ENCODE data around the gene KRTAP12-3. TPM values are rescaled to one million over a fixed set of nuclear protein-coding genes. Genes with fewer than 3 reads are reported as not detected.
A peak's percentile ranks its signal among the peaks of the same experiment; 100 is the strongest.
"Not testable (repeated sequence)": the region's sequence is repeated elsewhere in the genome, so short reads cannot be mapped to it uniquely, and the experiment has no call there.

The KRTAP12-3 gene
- total and polyA plus RNA-seq, 4 donors, result not detected

GRCh38 chr21:44653656-44654575 is 3.8 kb upstream of the KRTAP12-3 start:
- no peak overlapping the region for H3K4me3 ChIP-seq (ENCODE audit: low read length in 2 of 2)
- no peak for DNase-seq
- H3K4me1 ChIP-seq (ENCODE audit: control insufficient read depth in 1 of 2, insufficient read depth in 2 of 2, low read length in 2 of 2), result no peaks in the 10 kb centered on the region
- intact Hi-C loops (cut with DNase I), result no loop called here
- ATAC-seq (ENCODE audit: low FRiP score), result no peak
- 86 to 90% methylated on average over 17 of the region's 17 CpGs for WGBS, 2 donors
- H3K9me3 ChIP-seq (ENCODE audit: control insufficient read depth, low read length), result peaks cover under 1% of the 10 kb centered on the region
- H3K27me3 ChIP-seq (ENCODE audit: control insufficient read depth in 1 of 2, insufficient read depth in 2 of 2, low read length in 1 of 2), result no peaks in the 10 kb centered on the region
- H3K27ac ChIP-seq (ENCODE audit: low read depth in 1 of 2, low read length in 2 of 2), result no peak overlapping the region
- no peaks in the 10 kb centered on the region for H3K36me3 ChIP-seq (ENCODE audit: control insufficient read depth in 1 of 2, insufficient read depth in 2 of 2, low read length in 1 of 2)

DNA sequence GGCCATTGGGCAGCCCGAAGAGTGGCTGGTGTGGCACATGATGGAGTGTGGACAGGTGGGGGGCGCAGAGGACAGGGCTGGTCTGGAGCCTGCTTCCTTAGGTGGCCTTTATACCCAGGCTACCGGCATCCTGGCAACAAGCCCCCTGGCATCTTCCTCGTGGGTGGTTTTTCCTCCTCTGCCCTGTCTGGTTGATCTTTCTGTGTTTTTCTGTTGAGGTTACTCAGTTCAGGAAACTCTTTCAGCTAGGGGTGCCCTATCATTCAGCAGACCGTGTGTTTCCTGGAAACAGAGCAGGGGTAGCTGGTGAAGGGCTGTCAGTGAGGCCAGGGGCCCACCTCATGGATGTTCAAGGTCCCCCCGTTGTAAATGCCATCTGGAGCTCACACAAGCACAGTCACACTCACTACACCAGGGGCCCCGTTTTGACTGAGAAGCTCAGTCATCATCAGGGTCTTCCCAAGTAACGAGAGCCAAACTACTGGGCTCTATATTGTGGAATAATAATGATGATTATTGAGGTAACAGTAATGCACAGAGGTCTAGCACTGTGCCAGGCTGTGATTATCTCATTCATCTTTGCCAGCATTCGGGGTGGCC is 3.1 kb upstream of the KRTAP12-3 start, which contains the start of gene KRTAP12-4:
Gene KRTAP12-4 (minus strand): TSS at position 84 of the 600 bp plus-strand sequence. CDS start 45 bp downstream, at position 39.
- intact Hi-C loops (cut with DNase I), result no loop called here
- peaks cover 2% of the 10 kb centered on the region for H3K9me3 ChIP-seq (ENCODE audit: control insufficient read depth, low read length)
- no peaks in the 10 kb centered on the region for H3K27me3 ChIP-seq (ENCODE audit: control insufficient read depth in 1 of 2, insufficient read depth in 2 of 2, low read length in 1 of 2)
- no peak for DNase-seq
- no peak within 1 kb of the TSS for H3K4me3 ChIP-seq (ENCODE audit: low read length in 2 of 2)
- H3K36me3 ChIP-seq (ENCODE audit: control insufficient read depth in 1 of 2, insufficient read depth in 2 of 2, low read length in 1 of 2), result no peaks in the 10 kb centered on the region
- 64 to 77% methylated on average over 9 of the region's 9 CpGs for WGBS, 2 donors
- no peaks in the 10 kb centered on the region for H3K4me1 ChIP-seq (ENCODE audit: control insufficient read depth in 1 of 2, insufficient read depth in 2 of 2, low read length in 2 of 2)
- no peak for ATAC-seq (ENCODE audit: low FRiP score)
- H3K27ac ChIP-seq (ENCODE audit: low read depth in 1 of 2, low read length in 2 of 2), result no peak within 1 kb of the TSS

- no peaks in the 10 kb centered on the region for H3K27me3 ChIP-seq (ENCODE audit: control insufficient read depth in 1 of 2, insufficient read depth in 2 of 2, low read length in 1 of 2)
- ATAC-seq (ENCODE audit: low FRiP score) (no peak), DNase-seq (no peak)
- H3K4me3 ChIP-seq (ENCODE audit: low read length in 2 of 2), result no peak overlapping the region
- no peaks in the 10 kb centered on the region for H3K4me1 ChIP-seq (ENCODE audit: control insufficient read depth in 1 of 2, insufficient read depth in 2 of 2, low read length in 2 of 2)
- no peaks in the 10 kb centered on the region for H3K36me3 ChIP-seq (ENCODE audit: control insufficient read depth in 1 of 2, insufficient read depth in 2 of 2, low read length in 1 of 2)
- H3K27ac ChIP-seq (ENCODE audit: low read depth in 1 of 2, low read length in 2 of 2), result no peak overlapping the region
- WGBS, 2 donors, result 66 to 83% methylated on average over 1 of the region's 1 CpG
- intact Hi-C loops (cut with DNase I), result no loop called here
- peaks cover 2% of the 10 kb centered on the region for H3K9me3 ChIP-seq (ENCODE audit: control insufficient read depth, low read length)
Measured at GRCh38 chr21:44656868-44657267, 864 bp upstream of the KRTAP12-3 start.

GRCh38 chr21:44658541-44658910 is 794 bp downstream of the KRTAP12-3 start:
- 77 to 81% methylated on average over 5 of the region's 5 CpGs for WGBS, 2 donors
- intact Hi-C loops (cut with DNase I), result no loop called here

DNA sequence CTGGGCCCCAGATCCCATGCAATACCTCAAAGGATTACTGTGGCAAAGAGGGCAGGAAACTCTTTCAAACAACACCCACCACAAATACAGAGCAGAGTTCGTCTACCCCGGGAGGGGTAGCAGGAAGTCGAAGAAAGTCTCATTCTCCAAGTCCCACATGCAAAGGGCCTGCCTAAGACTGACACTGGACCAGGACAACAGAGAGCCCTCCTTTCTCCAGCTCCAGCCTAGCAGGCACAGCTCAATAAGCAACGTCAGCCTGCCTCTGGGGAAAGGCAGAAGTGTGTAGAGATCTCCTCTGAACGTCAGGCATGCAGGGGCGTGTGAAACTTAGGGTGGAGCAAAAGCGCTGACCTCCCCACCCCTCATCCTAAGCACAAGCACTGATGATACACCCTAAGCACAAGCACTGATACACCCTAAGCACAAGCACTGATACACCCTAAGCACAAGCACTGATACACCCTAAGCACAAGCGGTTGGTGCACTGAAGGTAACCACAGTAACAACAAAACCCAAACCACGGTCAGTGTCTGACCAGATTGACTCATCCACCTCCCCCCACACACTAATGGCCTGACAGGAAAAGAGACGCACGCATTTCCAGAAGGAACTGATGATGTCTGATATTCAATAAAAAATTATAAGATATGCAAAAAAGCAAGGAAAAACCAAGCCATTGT is 1.3 kb downstream of the KRTAP12-3 start:
- no peak overlapping the region for H3K27ac ChIP-seq (ENCODE audit: low read depth in 1 of 2, low read length in 2 of 2)
- H3K9me3 ChIP-seq (ENCODE audit: control insufficient read depth, low read length), result peaks cover 2% of the 10 kb centered on the region
- peak in 1 of 2 donors; percentile 7 for DNase-seq
- H3K36me3 ChIP-seq (ENCODE audit: control insufficient read depth in 1 of 2, insufficient read depth in 2 of 2, low read length in 1 of 2), result no peaks in the 10 kb centered on the region
- ATAC-seq (ENCODE audit: low FRiP score), result no peak
- intact Hi-C loops (cut with DNase I), result no loop called here
- H3K27me3 ChIP-seq (ENCODE audit: control insufficient read depth in 1 of 2, insufficient read depth in 2 of 2, low read length in 1 of 2), result no peaks in the 10 kb centered on the region
- 62 to 68% methylated on average over 11 of the region's 11 CpGs for WGBS, 2 donors
- no peak overlapping the region for H3K4me3 ChIP-seq (ENCODE audit: low read length in 2 of 2)
- no peaks in the 10 kb centered on the region for H3K4me1 ChIP-seq (ENCODE audit: control insufficient read depth in 1 of 2, insufficient read depth in 2 of 2, low read length in 2 of 2)

More at GRCh38 chr21:44658541-44658910, 794 bp downstream of the KRTAP12-3 start:
- Histone ChIP-seq H3K4me1 (ENCODE audit: control insufficient read depth in 1 of 2, insufficient read depth in 2 of 2, low read length in 2 of 2) (no peaks in the 10 kb centered on the region), H3K36me3 (ENCODE audit: control insufficient read depth in 1 of 2, insufficient read depth in 2 of 2, low read length in 1 of 2) (no peaks in the 10 kb centered on the region), H3K27me3 (ENCODE audit: control insufficient read depth in 1 of 2, insufficient read depth in 2 of 2, low read length in 1 of 2) (no peaks in the 10 kb centered on the region), H3K27ac (ENCODE audit: low read depth in 1 of 2, low read length in 2 of 2) (no peak overlapping the region), H3K9me3 (ENCODE audit: control insufficient read depth, low read length) (peaks cover 2% of the 10 kb centered on the region), H3K4me3 (ENCODE audit: low read length in 2 of 2) (no peak overlapping the region)
- DNase-seq (peak in 1 of 2 donors; percentile 3), ATAC-seq (ENCODE audit: low FRiP score) (no peak)

DNA sequence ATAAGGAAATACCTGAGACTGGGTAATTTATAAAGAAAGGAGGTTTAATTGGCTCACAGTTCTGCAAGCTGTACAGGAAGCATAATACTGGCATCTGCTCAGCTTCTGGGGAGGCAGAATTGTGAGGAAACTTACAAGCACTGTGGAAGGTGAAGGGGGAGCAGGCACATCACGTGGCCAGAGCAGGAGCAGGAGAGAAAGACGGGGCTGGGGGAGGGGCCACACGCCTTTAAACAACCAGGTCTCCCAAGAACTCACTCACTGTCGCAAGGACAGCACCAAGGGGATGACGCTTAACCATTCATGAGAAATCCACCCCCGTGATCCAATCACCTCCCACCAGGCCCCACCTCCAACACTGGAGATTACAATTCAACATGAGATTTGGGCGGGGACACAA is 3.8 kb downstream of the KRTAP12-3 start:
- intact Hi-C loops (cut with DNase I); H3K27ac ChIP-seq (ENCODE audit: low read depth in 1 of 2, low read length in 2 of 2); H3K27me3 ChIP-seq (ENCODE audit: control insufficient read depth in 1 of 2, insufficient read depth in 2 of 2, low read length in 1 of 2); H3K4me3 ChIP-seq (ENCODE audit: low read length in 2 of 2); ATAC-seq (ENCODE audit: low FRiP score); H3K9me3 ChIP-seq (ENCODE audit: control insufficient read depth, low read length); H3K36me3 ChIP-seq (ENCODE audit: control insufficient read depth in 1 of 2, insufficient read depth in 2 of 2, low read length in 1 of 2); DNase-seq; H3K4me1 ChIP-seq (ENCODE audit: control insufficient read depth in 1 of 2, insufficient read depth in 2 of 2, low read length in 2 of 2): not testable (repeated sequence)
- 59 to 67% methylated on average over 7 of the region's 7 CpGs for WGBS, 2 donors

- no peaks in the 10 kb centered on the region for H3K27me3 ChIP-seq (ENCODE audit: control insufficient read depth in 1 of 2, insufficient read depth in 2 of 2, low read length in 1 of 2)
- H3K27ac ChIP-seq (ENCODE audit: low read depth in 1 of 2, low read length in 2 of 2), result no peak overlapping the region
- peak in 1 of 2 donors; percentile 6 for DNase-seq
- WGBS, 2 donors, result 91 to 92% methylated on average over 5 of the region's 5 CpGs
- H3K36me3 ChIP-seq (ENCODE audit: control insufficient read depth in 1 of 2, insufficient read depth in 2 of 2, low read length in 1 of 2), result no peaks in the 10 kb centered on the region
- no peak overlapping the region for H3K4me3 ChIP-seq (ENCODE audit: low read length in 2 of 2)
- intact Hi-C loops (cut with DNase I), result no loop called here
- no peak for ATAC-seq (ENCODE audit: low FRiP score)
- H3K9me3 ChIP-seq (ENCODE audit: control insufficient read depth, low read length), result no peaks in the 10 kb centered on the region
- H3K4me1 ChIP-seq (ENCODE audit: control insufficient read depth in 1 of 2, insufficient read depth in 2 of 2, low read length in 2 of 2), result no peaks in the 10 kb centered on the region
Measured at GRCh38 chr21:44664691-44665090, 7.0 kb downstream of the KRTAP12-3 start.

GRCh38 chr21:44666401-44667320 is 8.9 kb downstream of the KRTAP12-3 start, which contains the start of gene KRTAP12-2:
Gene KRTAP12-2, minus strand, starts transcription at chr21:44666927. Its CDS starts 41 bp downstream, at chr21:44666886.
- Histone ChIP-seq H3K27ac (ENCODE audit: low read depth in 1 of 2, low read length in 2 of 2) (no peak within 1 kb of the TSS), H3K4me1 (ENCODE audit: control insufficient read depth in 1 of 2, insufficient read depth in 2 of 2, low read length in 2 of 2) (no peaks in the 10 kb centered on the region), H3K4me3 (ENCODE audit: low read length in 2 of 2) (no peak within 1 kb of the TSS), H3K9me3 (ENCODE audit: control insufficient read depth, low read length) (peaks cover 3% of the 10 kb centered on the region), H3K27me3 (ENCODE audit: control insufficient read depth in 1 of 2, insufficient read depth in 2 of 2, low read length in 1 of 2) (no peaks in the 10 kb centered on the region), H3K36me3 (ENCODE audit: control insufficient read depth in 1 of 2, insufficient read depth in 2 of 2, low read length in 1 of 2) (no peaks in the 10 kb centered on the region)
- DNase-seq (no peak), ATAC-seq (ENCODE audit: low FRiP score) (no peak)
- intact Hi-C loops (cut with DNase I), result no loop called here
- WGBS, 2 donors, result 28 to 35% methylated on average over 19 of the region's 19 CpGs
